GM12874 (cell line): ENCODE results near the gene TADA2B.

Experiments used
- TF ChIP-seq, protein P1 (sequence below): IDR thresholded peaks from 2 replicates; pipeline ENCODE4 v1.5.1; 2011; ENCODE audit warnings: low read depth, mild to moderate bottlenecking, control low read depth, low read length, moderate library complexity; ENCODE audit not compliant: insufficient read depth

TADA2B gene

DNA sequence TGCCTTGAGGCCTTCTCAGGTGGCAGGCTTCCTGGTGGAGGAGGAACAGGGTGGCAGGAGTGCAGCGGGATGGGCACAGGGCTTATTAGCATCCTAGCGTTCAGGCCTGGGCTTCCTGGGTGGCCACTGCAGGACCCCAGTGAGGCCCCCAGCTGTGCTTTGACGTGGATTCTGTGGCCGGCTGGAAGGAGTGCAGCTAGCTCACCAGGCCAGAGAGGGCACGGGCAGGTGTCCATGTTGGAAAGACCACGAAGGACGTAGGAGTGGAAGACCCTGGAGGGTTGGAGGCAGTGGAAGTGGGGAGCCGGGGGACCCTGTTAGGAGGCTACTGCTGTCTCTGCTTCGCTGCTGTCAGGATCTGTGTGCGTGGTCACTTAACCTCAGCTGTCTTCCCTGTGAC lies 13.3 kb upstream of the TADA2B start:
- TF ChIP-seq, protein P1, sequence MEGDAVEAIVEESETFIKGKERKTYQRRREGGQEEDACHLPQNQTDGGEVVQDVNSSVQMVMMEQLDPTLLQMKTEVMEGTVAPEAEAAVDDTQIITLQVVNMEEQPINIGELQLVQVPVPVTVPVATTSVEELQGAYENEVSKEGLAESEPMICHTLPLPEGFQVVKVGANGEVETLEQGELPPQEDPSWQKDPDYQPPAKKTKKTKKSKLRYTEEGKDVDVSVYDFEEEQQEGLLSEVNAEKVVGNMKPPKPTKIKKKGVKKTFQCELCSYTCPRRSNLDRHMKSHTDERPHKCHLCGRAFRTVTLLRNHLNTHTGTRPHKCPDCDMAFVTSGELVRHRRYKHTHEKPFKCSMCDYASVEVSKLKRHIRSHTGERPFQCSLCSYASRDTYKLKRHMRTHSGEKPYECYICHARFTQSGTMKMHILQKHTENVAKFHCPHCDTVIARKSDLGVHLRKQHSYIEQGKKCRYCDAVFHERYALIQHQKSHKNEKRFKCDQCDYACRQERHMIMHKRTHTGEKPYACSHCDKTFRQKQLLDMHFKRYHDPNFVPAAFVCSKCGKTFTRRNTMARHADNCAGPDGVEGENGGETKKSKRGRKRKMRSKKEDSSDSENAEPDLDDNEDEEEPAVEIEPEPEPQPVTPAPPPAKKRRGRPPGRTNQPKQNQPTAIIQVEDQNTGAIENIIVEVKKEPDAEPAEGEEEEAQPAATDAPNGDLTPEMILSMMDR: no peak

DNA sequence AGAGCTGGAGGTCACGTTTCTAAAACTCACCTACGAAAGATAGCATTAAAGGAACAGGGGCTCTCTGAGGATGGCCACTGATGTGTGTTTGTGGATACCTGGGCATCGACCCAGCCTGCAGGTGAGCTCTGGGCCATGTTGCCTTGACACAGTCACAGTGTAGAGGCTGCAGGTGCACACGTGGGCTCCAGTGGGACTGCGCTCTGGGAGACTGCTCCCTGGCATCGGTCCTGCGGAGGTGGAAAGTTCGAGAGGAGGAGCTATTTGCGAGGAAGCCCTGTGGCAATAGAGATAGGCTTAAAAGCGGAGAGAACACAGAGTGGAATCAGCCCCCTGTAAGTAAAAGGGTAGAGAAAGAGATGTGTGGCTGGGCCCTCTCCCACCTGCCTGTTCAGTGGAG lies 12.3 kb upstream of the TADA2B start:
- TF ChIP-seq, protein P1: no peak

DNA sequence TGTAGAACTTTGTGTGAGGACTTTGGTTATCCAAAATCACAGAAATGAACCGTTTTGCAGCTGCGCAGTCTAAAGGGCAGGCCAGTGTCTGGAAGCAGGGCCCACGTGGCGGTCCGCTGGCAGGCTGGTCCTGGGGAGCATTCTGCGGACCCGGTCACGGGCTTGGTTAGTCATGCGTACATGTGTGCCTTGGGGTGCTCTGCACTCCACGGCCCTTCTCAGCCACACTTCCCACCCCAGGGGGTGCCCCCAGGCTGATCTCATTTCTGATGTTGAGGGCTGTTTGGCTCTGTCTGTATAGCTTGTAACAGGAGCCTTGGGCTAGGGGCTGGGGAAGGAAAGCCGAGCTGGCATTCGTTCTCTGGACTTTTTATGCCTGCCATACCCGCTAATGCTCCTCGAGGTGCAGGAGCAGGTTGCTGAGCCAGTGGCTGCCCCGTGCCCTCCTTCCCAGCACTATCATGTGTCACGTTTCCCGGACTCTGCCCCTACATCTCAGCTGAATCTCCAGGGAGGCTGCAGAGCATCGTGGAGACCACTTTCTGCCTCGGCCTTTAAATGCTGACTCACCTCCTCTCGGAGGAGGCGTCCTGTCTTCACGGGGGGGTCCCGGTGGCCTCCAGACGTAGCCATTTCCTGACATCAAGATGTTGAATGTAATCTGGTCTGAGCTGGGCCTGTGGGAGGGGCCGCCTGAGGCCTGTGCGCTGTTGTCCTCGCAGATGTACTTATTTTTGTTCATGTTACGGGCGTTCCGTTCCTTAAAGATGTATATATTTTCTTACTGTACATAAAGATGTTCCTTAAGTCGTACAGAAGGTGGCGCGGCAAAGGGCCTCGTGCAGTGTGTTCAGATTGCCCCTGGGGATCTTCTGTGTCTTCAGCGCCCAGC lies 11.4 kb upstream of the TADA2B start:
- TF ChIP-seq, protein P1: no peak

DNA sequence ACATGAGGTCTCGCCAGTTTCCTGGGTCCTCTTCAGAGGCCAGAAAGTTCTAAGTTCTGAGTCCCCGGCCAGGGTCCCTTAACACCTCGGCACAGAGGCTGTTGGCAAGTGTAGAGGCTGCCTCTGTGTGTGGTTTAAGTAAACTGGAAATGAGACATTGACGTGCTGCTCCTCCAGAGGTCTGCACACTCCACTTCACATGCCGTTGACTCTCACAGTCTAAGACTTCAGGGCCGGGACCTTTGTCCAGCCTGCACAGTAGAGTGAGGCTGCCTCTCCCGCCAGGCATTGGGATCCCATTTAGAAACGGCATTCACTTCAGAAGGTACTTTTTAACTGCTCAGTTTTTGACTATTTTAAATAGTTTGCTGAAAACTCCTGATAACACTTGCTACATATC lies 10.6 kb upstream of the TADA2B start:
- TF ChIP-seq, protein P1: no peak

DNA sequence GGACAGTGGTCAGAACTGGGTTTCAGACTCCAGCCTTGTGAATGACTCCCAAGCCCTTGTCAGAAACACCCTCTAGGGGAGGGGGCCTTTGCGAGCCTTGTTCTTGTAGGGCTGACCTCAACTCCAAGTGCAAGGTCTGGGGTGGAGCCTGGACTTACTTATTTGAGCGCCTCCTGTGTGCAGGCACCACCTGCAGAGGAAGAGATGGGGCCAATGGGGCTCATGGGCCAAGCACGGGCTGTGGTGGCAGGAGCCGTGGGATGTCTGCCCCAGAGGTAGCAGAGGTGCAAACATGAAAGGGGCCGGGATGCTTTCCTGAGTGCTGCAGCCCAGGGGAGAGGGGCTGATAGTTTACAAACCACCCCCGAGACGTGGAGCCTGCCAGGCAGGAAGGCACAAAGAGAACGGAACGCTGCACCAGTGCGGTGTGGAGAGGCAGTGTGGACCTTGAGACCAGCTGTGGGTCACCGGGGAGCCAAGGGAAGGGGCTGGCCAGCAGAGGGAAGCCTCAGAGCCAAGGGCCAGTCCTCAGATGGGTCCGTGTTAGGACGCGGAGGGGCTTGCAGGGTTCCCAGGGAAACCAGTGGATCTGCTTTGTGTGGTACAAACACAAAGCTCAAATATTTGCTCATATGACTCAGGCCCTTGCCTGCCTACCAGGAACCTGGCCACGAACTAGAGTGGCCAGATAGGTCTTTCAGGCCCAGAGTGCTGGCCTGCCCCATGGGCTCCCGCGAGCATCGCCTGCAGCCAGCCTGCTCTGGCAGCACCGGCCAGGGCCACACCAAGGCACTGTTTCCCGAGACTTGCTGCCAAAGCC lies 8.7 kb upstream of the TADA2B start:
- TF ChIP-seq, protein P1: no peak

DNA sequence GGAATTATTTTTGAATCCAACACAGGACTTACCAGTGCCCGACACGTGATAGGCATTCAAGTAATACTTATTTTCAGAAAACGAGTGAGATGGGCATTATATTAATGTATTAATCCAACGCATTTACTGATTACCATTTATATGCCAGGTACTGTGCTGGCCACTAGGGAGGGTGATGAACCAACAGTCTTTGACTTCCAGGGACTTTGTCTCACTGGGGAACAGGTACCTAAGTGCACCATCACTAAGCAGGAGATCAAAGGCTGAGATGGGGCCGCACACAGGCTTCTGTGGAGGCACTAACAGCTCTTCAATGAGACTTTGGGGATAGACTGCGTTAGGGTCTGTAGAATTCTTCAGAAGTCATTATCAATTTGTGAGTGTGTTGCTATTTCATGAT lies 5.7 kb upstream of the TADA2B start:
- TF ChIP-seq, protein P1: peak; percentile 7; the same call in 1 of the 2 replicates

DNA sequence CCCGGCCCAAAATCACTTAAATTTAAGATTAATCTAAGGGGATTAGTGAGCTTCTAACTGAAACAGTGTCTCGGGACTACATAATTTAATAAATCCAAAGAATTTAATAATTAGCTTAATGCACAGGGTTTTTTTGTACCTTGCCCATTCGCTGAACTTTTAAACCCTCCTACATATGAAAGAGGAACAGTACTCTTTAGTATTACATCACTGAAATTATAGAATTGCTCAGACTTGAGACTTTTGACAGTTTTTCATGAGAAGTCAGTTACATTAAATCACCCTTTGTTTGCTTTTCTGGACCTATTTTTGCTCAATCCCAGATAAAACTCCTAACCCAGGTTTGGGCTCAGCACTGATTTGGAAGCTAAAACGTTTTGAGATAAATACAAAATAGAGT lies 2.4 kb upstream of the TADA2B start:
- TF ChIP-seq, protein P1: no peak
